Mucosa of descending colon (tissue), 3 donors: ENCODE measurements around the gene CACNA1C. TPM values are rescaled to one million over a fixed set of nuclear protein-coding genes. Genes with fewer than 3 reads are reported as not detected.

ENCODE experiments used
- ATAC-seq: fragments of 200-7000 bp; cut with Tn5 transposase; one replicate; pipeline ENCODE4 v1.9.1; 2020; ENCODE audit warnings: mild to moderate bottlenecking, moderate library complexity
- DNase-seq, 3 donors: peaks; one replicate each; pipeline ENCODE4 v3.0.0-alpha.2; 2020
- H3K36me3 ChIP-seq: fragments of 200-600 bp; one replicate; pipeline ENCODE4 v1.8.0; 2021; ENCODE audit warnings: low read depth, mild to moderate bottlenecking
- H3K4me1 ChIP-seq: fragments of 200-600 bp; one replicate; pipeline ENCODE4 v1.8.0; 2021; ENCODE audit warnings: low read depth, mild to moderate bottlenecking
- H3K4me3 ChIP-seq: fragments of 200-600 bp; one replicate; pipeline ENCODE4 v1.8.0; 2021; ENCODE audit warnings: mild to moderate bottlenecking
- H3K9me3 ChIP-seq: fragments of 200-600 bp; one replicate; pipeline ENCODE4 v1.8.0; 2021; ENCODE audit warnings: mild to moderate bottlenecking
- intact Hi-C, 2 donors: fragments of 100-400 bp; cut with DNase I in 1 of 2; cut with micrococcal nuclease in 1 of 2; formaldehyde crosslinking; loops; one replicate each; pipeline versions ENCODE4 v1.11.0 to v1.11.1; 2022; cut with DNase I, micrococcal nuclease
- total RNA-seq, 3 donors: library from RNA; stranded (reverse); fragmentation: NEBNext Ultra II Directional in 2 of 3; extraction: Animal tissue kit (Norgen Biotek cat#: 25700) in 2 of 3; gene quantifications; one replicate each; pipeline versions ENCODE4 v1.2.1 to v1.2.4, GENCODE V29; 2021 to 2023
- TF ChIP-seq, protein P1 (sequence below): fragments of 200-600 bp; IDR thresholded peaks from one replicate; pipeline ENCODE4 v1.8.0; 2022; ENCODE audit warnings: antibody characterized with exemption, mild to moderate bottlenecking
- donor health status: DM: no; HTN: no; CAD: no; lungs with moderate emphysema.
- donor health status: DM: no; HTN: no; CAD: no.
- donor health status: DM: no; HTN: yes; CAD: no.

The CACNA1C gene
- total RNA-seq, 3 donors from 2014 or later, result 5.5 to 89.4 (median 9.2) TPM

DNA sequence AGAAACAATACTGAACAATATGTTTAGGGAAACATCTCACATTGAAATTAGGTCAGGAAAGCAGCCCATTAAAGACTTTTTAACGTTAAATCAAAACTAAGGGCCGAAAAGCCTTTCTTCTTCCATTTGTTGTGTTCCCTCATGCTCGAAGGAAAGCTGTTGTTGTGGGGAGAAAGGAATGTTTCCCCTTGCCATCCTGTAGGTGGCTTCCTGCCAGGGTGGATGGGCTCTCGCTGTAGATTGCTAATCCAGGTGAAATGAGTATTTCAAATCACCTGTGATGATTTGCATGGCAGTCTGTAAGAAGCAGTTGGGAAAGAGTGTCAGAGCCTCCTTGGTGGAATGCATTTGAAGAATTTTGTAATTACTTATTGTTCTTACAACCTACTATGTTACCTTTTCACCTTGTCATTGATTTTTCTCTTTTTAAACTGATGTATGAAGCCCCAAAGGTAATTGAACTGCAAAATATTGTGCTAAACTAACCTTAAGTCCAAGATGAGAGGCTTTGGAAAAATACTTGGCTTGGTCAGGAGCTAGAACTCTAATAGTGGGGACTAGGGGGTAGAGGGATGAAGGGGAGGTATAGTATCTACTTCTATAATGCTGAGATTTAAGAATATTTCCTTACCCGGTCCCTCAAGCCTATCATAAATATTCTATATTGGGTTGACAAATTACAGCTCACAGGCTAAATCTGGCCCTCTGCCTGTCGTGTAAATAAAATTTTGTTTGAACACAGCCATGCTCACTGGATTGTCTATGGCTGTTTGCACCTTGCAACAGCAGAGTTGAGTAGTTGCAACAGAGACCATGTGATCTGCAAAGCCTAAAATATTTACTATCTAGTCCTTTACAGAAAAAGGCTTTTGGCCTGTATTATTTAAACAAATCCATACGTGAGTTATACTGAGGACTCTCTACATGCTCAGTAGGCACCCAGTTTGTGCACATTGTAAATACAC, 40.9 kb upstream of the CACNA1C start:
- ATAC-seq (no peak), DNase-seq (no peak)
- Histone ChIP-seq H3K36me3 (no peaks in the 10 kb centered on the region), H3K4me1 (peaks cover 3% of the 10 kb centered on the region), H3K9me3 (no peaks in the 10 kb centered on the region), H3K4me3 (no peak overlapping the region)
- intact Hi-C loops, result no loop called here
- TF ChIP-seq, protein P1, sequence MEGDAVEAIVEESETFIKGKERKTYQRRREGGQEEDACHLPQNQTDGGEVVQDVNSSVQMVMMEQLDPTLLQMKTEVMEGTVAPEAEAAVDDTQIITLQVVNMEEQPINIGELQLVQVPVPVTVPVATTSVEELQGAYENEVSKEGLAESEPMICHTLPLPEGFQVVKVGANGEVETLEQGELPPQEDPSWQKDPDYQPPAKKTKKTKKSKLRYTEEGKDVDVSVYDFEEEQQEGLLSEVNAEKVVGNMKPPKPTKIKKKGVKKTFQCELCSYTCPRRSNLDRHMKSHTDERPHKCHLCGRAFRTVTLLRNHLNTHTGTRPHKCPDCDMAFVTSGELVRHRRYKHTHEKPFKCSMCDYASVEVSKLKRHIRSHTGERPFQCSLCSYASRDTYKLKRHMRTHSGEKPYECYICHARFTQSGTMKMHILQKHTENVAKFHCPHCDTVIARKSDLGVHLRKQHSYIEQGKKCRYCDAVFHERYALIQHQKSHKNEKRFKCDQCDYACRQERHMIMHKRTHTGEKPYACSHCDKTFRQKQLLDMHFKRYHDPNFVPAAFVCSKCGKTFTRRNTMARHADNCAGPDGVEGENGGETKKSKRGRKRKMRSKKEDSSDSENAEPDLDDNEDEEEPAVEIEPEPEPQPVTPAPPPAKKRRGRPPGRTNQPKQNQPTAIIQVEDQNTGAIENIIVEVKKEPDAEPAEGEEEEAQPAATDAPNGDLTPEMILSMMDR, result no peak

DNA sequence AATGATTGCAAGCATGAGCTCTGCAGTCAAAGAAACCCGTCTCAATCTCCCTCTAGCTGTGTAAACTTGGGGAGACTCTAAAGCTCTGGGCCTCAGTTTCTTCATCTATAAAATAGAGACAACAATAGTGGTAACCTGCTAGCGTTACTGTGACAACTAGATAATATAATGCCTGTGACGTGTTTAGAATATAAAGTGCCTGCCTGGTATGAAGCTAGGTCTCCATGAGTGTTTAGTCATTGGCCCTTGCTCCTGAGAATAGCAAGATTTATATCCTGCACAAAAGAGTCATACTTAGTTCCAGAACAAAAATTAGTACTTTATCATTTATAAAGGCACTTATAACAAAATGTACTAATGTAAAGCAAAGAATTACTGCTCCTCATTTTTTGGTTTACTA, 39.7 kb upstream of the CACNA1C start:
- no peak for ATAC-seq
- intact Hi-C loops, result no loop called here
- H3K4me1 ChIP-seq, result peaks cover 3% of the 10 kb centered on the region
- H3K4me3 ChIP-seq, result no peak overlapping the region
- no peaks in the 10 kb centered on the region for H3K36me3 ChIP-seq
- no peak for DNase-seq
- no peaks in the 10 kb centered on the region for H3K9me3 ChIP-seq
- TF ChIP-seq, protein P1, result no peak

DNA sequence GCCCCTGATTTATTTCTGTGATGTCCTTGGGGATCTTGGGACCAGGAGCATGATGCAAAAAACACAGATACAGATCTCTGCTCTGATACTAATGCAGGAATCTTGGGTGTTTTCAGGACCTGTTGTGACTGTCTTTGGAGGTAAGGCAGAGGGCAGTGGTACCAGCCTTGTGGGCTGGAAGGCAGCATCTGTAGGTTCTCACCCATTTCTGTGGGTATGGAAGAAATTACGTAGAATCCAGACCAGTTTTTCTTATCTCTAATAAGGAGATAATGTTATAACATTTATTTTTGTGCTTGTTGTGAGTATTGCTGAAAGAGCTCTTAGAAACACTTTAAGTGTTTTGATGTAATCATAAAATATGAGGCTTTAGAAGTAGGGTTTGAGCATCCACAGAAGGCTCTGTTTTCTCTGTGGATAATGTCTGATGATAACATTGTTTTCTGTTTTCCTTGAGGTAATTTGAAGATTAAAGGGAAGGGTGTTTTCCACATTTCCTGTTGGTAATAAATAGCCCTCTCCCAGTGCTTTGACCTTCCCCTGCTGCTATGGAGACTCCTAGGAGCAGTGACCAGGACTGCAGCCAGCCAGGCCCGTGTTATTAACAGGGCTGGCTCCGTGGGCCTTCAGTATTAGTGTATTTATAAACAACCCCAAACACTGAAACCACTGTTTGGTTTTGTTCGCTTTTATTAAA, 39.1 kb upstream of the CACNA1C start:
- ATAC-seq (no peak), DNase-seq (no peak)
- H3K4me1 ChIP-seq, result peaks cover 3% of the 10 kb centered on the region
- no peak overlapping the region for H3K4me3 ChIP-seq
- TF ChIP-seq, protein P1, result no peak
- no peaks in the 10 kb centered on the region for H3K36me3 ChIP-seq
- H3K9me3 ChIP-seq, result no peaks in the 10 kb centered on the region
- intact Hi-C loops, result no loop called here

DNA sequence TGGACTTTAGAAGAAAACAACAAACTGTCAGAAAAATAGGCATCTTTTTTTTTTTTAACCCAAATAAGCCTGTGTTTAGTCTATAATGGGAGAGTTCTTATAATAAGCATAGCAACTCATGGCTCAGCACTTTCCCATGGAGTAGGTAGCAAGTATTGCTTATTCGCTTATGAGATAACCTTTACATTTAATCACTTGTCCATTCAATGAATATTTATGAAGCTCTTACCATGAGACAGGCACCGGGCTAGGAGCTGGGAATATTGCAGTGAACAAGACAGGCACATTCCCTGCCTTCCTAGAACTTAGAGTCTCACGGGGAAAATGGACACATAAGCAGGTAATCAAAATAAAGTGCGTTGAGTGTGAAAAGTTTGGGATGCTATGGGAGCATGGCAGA, 38.6 kb upstream of the CACNA1C start:
- Histone ChIP-seq H3K4me1 (peaks cover 3% of the 10 kb centered on the region), H3K36me3 (no peaks in the 10 kb centered on the region), H3K9me3 (no peaks in the 10 kb centered on the region), H3K4me3 (no peak overlapping the region)
- ATAC-seq (no peak), DNase-seq (no peak)
- TF ChIP-seq, protein P1, result no peak
- intact Hi-C loops, result no loop called here

DNA sequence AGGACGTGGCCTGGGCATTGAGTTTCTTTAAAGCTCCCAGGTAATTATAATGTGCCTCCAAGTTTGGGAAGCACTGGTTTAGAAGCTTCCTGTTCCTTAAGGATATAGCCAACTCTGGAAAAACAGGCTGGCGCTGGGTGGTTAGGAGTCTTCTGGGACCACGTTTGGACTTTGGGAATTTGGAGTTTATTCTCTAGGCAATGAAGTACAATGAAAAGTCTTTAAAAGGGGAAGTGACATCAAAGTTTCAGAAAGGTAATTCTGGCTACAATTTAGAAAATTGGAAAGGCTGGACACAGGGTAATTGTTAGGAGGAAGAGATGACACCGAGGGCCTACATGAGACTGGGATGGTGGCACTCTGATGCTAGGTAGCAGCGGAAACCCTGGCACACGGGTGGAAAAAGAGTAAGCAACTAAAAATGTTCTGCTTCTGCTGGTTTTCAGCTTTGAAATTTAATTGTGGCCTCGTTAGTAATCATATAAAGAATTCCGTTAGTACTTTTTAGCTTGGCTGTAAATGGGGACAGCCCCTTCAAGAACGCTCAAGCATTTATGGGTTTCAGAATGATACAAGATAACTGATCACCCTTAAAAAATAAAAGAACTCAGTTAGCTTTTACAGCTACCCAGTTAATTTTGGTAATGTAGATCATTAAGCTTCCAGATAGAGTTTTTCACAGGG, 35.8 kb upstream of the CACNA1C start:
- DNase-seq, result no peak
- ATAC-seq, result no peak
- TF ChIP-seq, protein P1, result no peak
- intact Hi-C loops, result no loop called here
- H3K9me3 ChIP-seq, result no peaks in the 10 kb centered on the region
- no peak overlapping the region for H3K4me3 ChIP-seq
- H3K36me3 ChIP-seq, result no peaks in the 10 kb centered on the region
- peaks cover 3% of the 10 kb centered on the region for H3K4me1 ChIP-seq
